Measurements from ENCODE around the gene NAV2. TPM values are rescaled to one million over a fixed set of nuclear protein-coding genes. Genes with fewer than 3 reads are reported as not detected.

Gene NAV2
- total RNA-seq, 1 experiment from 2014 or later = 46.3 TPM

GRCh38 chr11:19913893-19914249 lies 201.2 kb downstream of the NAV2 start:
- Histone ChIP-seq H2BK20ac (ENCODE audit: low read depth, low read length, poor library complexity, severe bottlenecking) (no peak overlapping the region), H3K79me2 (ENCODE audit: insufficient read depth, low read length) (no peaks in the 10 kb centered on the region), H3T11ph (ENCODE audit: low read length) (no peak overlapping the region), H3K14ac (ENCODE audit: insufficient read depth, low read length) (no peak overlapping the region), H4K8ac (replicated peaks; ENCODE audit: insufficient read length, low read depth, low read length) (no peak overlapping the region), H3K9ac (ENCODE audit: extremely low read depth, insufficient read length, low read length) (no peak overlapping the region), H3K56ac (ENCODE audit: insufficient read length, low read depth, low read length) (no peak overlapping the region), H3K23me2 (ENCODE audit: insufficient read length, low read depth, low read length, poor library complexity, severe bottlenecking) (no peaks in the 10 kb centered on the region), H2BK5ac (ENCODE audit: insufficient read length, low read length) (no peak overlapping the region), H2AK5ac (ENCODE audit: insufficient read length, low read length) (no peak overlapping the region), H3K79me1 (ENCODE audit: insufficient read depth, low read depth, low read length, poor library complexity, severe bottlenecking) (no peaks in the 10 kb centered on the region), H2BK12ac (ENCODE audit: insufficient read length, low read depth, low read length) (no peak overlapping the region), H3K23ac (ENCODE audit: insufficient read length, low read depth, low read length) (no peak overlapping the region), H2BK15ac (ENCODE audit: low read depth, low read length) (no peak overlapping the region), H2BK120ac (ENCODE audit: low read depth, low read length, poor library complexity, severe bottlenecking) (no peak overlapping the region), H3K9me3 (ENCODE audit: control insufficient read depth, low read depth, low read length) (no peaks in the 10 kb centered on the region), H4K20me1 (ENCODE audit: control insufficient read depth, insufficient read depth, insufficient read length) (no peaks in the 10 kb centered on the region), H3K4me1 (ENCODE audit: insufficient read depth, low read length) (peaks cover 16% of the 10 kb centered on the region), H3K4me2 (ENCODE audit: insufficient read depth, insufficient read length, low read length) (no peak overlapping the region), H4K91ac (ENCODE audit: insufficient read length, low read depth, low read length) (no peak overlapping the region), H3K18ac (ENCODE audit: insufficient read length, low read depth, low read length) (no peak overlapping the region), H2AFZ (ENCODE audit: low read length) (no peak overlapping the region), H4K5ac (ENCODE audit: insufficient read length, low read depth, low read length) (no peak overlapping the region), H3K27ac (ENCODE audit: insufficient read length, low read depth, low read length) (no peak overlapping the region), H3K4ac (ENCODE audit: low read depth, low read length) (no peak overlapping the region), H3K27me3 (ENCODE audit: insufficient read depth, low read length) (no peaks in the 10 kb centered on the region; the same call in 1 of the 2 replicates)
- no peak for TF ChIP-seq CTCF (conservative IDR thresholded peaks at IDR 0.05)
- peak overlapping the region in 1 of 2 experiments; percentile 10; a peak in 1 of 5 replicates for H3K4me3 Mint-ChIP-seq
- no peaks in the 10 kb centered on the region for H3K27me3 Mint-ChIP-seq (ENCODE audit: low read depth)
- no peak for DNase-seq
- WGBS (ENCODE audit: extremely low coverage, insufficient read length, low lambda C conversion rate) = no CpG with 5 or more reads among the region's 3 CpGs
- no peaks in the 10 kb centered on the region for H3K9me3 Mint-ChIP-seq
- peaks cover 20 to 33% (median 23%) of the 10 kb centered on the region in 3 experiments for H3K36me3 Mint-ChIP-seq (ENCODE audit: insufficient read depth in 1 of 3, low read depth in 3 of 3)
- H3K4me1 Mint-ChIP-seq = peaks cover 32 to 36% of the 10 kb centered on the region in 2 experiments
- peak overlapping the region; percentile 19 to 65 (median 34); a peak in 3 of 7 replicates for H3K27ac Mint-ChIP-seq
